GM18499 (cell line): Measurements from ENCODE around the gene MEG3.

Source experiments
- ATAC-seq: cut with Tn5 transposase; IDR thresholded peaks from one replicate; pipeline ENCODE4 v1.9.1; 2021; ENCODE audit warnings: moderate number of reproducible peaks; ENCODE audit not compliant: insufficient read depth, unreplicated experiment

Gene MEG3

GRCh38 chr14:100825713-100826331 lies at the start of gene MEG3:
TSS of gene MEG3 (plus strand) at chr14:100826118.
- no peak for ATAC-seq

GRCh38 chr14:100776681-100777365 lies 49.1 kb upstream of the MEG3 start:
- no peak for ATAC-seq

DNA sequence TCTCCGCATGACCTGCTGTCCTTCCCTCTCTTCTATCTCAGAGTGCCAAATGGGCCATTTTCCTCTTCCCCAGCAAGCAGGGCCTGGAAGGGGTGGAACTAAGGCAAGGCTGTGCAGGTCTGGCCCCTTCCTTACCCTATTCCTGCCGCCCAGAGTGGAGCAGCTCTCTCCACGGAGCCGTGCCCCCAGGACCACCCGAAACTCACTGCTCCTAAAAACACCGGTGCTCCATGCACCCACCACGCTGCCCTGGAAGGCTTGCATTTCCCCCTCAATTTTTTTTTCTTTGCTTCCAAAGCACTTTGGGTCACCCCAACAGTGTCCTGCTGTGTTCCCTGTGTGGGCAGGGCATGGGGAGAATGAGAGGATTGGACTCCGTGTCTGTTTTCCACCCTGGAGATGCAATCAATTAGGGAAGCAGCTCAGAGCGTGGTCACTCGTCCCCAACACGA lies 48.5 kb upstream of the MEG3 start:
- ATAC-seq = no peak

DNA sequence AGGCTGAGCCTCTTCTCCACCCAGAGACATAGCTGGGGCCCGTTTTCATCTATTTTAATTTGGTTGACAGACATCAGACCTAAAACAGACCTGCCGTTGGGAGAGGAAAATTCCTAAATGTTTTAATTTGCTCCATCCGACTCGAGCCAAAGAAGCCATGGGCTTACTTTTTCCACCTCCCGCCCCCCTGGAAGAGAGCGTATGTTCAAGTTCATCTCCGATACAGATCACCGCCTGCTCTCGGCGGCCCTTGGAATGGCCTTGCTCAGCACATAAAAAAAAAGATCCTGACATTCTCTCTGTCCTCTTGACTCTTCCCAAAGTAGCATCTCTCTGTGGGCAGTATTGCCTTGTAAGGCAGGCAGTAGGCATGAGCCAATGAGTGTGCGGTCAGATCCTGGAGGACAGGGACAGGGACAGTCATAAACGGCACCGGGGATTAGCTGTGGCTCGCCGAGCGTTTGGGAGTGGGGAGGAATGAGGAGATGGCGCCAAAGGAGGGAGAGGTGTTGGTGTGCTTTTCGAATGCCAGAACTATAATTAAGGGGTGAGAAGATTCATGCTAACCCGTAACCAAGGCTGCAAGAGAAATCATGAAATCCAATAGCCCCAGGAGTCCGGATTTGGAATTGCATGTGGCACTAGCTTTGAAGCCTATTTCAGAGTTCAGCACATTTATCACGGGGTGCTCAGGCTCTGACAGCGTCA lies 47.9 kb upstream of the MEG3 start:
- ATAC-seq = no peak

- no peak for ATAC-seq
Observed at GRCh38 chr14:100778526-100778882, 47.4 kb upstream of the MEG3 start.

GRCh38 chr14:100778951-100779690 lies 46.8 kb upstream of the MEG3 start:
- no peak for ATAC-seq

DNA sequence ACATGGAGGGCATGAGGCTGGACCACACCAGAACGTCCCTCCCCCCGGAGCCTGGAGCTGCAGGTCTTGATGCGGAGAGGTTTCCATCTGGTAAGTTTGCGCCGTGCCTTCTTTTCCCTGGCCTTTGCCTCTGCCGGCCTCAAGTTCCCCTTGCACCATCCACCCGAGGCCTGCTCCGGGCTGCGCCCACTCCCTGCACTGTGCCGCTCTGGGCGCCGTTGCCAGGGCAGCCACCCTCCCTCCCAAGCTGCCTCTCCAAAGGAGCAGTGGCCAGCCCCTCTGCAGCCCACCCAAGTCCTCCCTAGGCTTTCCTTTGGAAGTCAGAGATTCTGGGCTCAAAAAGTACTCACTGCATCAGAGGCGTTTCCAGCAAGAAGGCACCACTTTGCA lies 46.2 kb upstream of the MEG3 start:
- no peak for ATAC-seq

DNA sequence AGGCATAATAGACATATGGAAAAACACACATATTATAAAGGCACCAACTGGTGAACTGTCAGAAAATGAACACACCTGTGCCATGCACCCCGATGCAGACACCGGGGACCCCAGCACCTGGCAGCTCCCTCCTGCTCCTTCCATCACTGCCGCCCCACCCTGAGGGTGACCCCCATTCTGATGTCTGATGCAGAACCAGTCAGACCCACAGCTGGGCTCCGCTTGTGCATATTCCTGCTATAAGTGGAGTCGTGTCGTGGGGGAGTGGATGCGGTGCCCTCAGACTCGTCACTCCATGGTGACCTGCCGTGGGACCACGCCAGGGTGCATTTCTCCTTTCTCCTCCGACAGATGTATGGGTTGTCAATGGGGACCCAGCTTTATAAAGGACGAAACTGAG lies 45.7 kb upstream of the MEG3 start:
- no peak for ATAC-seq

GRCh38 chr14:100780646-100781355 lies 45.1 kb upstream of the MEG3 start:
- no peak for ATAC-seq

DNA sequence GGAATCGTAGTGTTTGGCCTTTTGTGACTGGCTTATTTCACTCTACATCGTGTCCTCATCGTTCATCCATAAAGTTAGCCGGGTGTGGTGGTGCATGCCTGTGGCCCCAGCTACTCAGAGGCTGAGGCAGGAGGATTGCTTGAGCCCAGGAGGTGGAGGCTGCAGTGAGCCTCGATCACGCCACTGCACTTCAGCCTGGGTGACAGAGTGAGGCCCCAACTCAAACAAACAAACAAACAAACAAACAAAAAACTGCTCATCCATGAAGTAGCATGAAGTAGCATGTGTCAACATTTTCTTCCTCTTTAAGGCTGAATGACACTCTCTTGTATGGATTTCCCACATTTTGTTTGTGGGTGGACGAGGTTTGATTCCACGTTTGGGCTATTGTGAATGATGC lies 44.0 kb upstream of the MEG3 start:
- ATAC-seq = no peak

- no peak for ATAC-seq
Observed at GRCh38 chr14:100782516-100783320, 43.2 kb upstream of the MEG3 start.

- ATAC-seq = no peak
Observed at GRCh38 chr14:100783630-100784370, 42.1 kb upstream of the MEG3 start.

GRCh38 chr14:100784523-100785337 lies 41.2 kb upstream of the MEG3 start:
- ATAC-seq = no peak

- no peak for ATAC-seq
Observed at GRCh38 chr14:100785338-100785615, 40.6 kb upstream of the MEG3 start.

- no peak for ATAC-seq
Observed at GRCh38 chr14:100785626-100786025, 40.3 kb upstream of the MEG3 start.

- ATAC-seq = no peak
Observed at GRCh38 chr14:100786131-100786530, 39.8 kb upstream of the MEG3 start.

- ATAC-seq = no peak
Observed at GRCh38 chr14:100786576-100787219, 39.2 kb upstream of the MEG3 start.

DNA sequence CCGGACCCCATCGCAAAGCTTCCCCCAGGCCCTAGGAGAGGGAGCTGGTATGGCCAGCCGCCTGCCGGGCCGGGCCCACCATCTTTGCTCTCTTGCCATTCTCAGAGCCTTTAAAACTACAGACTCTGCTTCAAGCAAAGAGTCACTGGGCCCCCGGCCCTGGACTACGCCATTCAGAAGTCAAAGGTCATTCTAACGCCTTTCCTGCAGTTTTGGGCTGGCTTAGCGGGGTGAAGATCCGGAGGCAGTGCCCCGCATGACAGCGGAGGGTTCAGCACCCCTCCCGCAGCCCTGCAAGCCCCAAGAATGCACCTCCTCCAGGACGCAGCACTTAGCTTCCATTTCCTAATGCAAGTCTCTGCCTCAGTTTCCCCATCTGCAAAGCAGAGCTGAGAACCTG lies 38.3 kb upstream of the MEG3 start:
- ATAC-seq = no peak
